Osteoblast (primary cell): ENCODE results near the gene CDKN2D. TPM values are rescaled to one million over a fixed set of nuclear protein-coding genes. Genes with fewer than 3 reads are reported as not detected.

Experiments
- DNase-seq: peaks from one replicate; pipeline ENCODE4 v3.0.0; 2011; ENCODE audit warnings: low spot score, mixed read lengths; ENCODE audit not compliant: insufficient read length; ENCODE audit errors: missing footprints
- H2AFZ ChIP-seq: 2 replicates; pipeline ENCODE4 v1.6.0; 2011; ENCODE audit warnings: mild to moderate bottlenecking, low read length
- H3K27ac ChIP-seq: 2 replicates; pipeline ENCODE4 v1.5.1; 2011; ENCODE audit warnings: mild to moderate bottlenecking, low read depth, low read length, moderate library complexity
- H3K27me3 ChIP-seq: 2 replicates; pipeline ENCODE4 v1.6.0; 2012; ENCODE audit warnings: mild to moderate bottlenecking, control low read depth, inconsistent platforms, low read length, moderate library complexity; ENCODE audit not compliant: insufficient read depth
- H3K36me3 ChIP-seq: 2 replicates; pipeline ENCODE4 v1.5.1; 2011; ENCODE audit warnings: mild to moderate bottlenecking, low read length, control low read depth, moderate library complexity; ENCODE audit not compliant: insufficient read depth
- H3K4me1 ChIP-seq: 2 replicates; pipeline ENCODE4 v1.5.1; 2011; ENCODE audit warnings: mild to moderate bottlenecking, low read length, control low read depth, moderate library complexity; ENCODE audit not compliant: insufficient read depth
- H3K4me2 ChIP-seq: 2 replicates; pipeline ENCODE4 v1.6.0; 2011; ENCODE audit warnings: mild to moderate bottlenecking, low read length; ENCODE audit not compliant: insufficient read depth
- H3K4me3 ChIP-seq: fragments of 200-600 bp; sonication (generic); 3 replicates; pipeline ENCODE4 v1.5.1; 2012; ENCODE audit warnings: mild to moderate bottlenecking, low read length, inconsistent platforms; ENCODE audit not compliant: insufficient read depth
- H3K79me2 ChIP-seq: 2 replicates; pipeline ENCODE4 v1.6.0; 2012; ENCODE audit warnings: mild to moderate bottlenecking, low read length, control low read depth, inconsistent platforms; ENCODE audit not compliant: insufficient read depth
- H3K9me3 ChIP-seq: 2 replicates; pipeline ENCODE4 v1.5.1; 2011; ENCODE audit warnings: low read depth, low read length, control low read depth
- H4K20me1 ChIP-seq: 2 replicates; pipeline ENCODE4 v1.6.0; 2012; ENCODE audit warnings: mild to moderate bottlenecking, low read length, control low read depth; ENCODE audit not compliant: insufficient read depth
- CTCF ChIP-seq: IDR thresholded peaks from 2 replicates; pipeline ENCODE4 v1.5.1; 2011; ENCODE audit warnings: mild to moderate bottlenecking, low read depth, low read length, moderate library complexity; ENCODE audit errors: extremely low read depth
- total RNA-seq: library from RNA; depleted of rRNA; stranded (reverse); fragments of >200 nt; gene quantifications from 2 replicates; pipeline ENCODE4 v1.2.3, GENCODE V29; 2012

The CDKN2D gene
- total RNA-seq, 1 donor: 4.0 TPM

DNA sequence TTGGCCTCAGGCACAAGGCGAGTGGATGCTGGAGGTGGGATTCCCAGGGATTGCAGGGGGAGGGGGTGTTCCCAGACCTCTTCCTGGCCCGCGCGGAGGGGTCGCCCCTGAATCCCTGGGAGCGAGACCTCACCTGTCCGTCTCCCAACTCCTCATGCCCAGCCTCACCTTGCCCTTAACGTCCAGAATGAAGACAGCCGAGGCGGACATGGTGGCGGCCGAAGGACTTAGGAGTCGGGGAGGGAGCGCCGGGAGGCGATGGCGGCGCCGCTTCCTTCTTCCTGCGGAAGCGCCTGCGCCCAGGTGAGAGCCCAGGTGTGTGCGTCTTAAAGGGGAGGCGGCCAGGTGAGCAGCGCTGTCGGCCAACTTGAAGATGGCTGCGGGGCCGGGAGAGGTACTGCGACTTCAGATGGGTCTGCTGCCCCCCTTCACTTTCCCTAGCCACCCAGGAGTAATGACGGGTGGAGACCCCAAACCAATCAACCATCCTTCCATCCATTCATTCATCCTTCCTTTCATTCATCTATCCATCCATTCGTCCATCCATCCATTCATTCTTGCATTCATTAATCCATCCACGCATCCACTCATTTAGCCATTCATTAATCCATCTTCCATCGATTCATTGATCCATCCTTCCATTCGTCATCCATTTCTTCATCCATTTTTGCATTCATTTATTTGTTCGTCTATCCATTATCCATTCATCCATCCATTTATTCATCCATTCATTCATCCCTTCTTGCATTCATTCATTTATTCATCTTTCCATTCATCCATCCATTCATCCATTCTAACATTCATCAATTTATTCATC, 18.5 kb upstream of the CDKN2D start, which contains the start of gene AP1M2:
Gene AP1M2, minus strand, starts transcription at position 291 of the 817 bp plus-strand sequence. Its CDS starts 81 bp downstream, at position 210.
- no peak within 1 kb of the TSS for H2AFZ ChIP-seq
- H3K79me2 ChIP-seq: no peaks in the 10 kb centered on the region
- TF ChIP-seq CTCF: no peak
- H4K20me1 ChIP-seq: no peaks in the 10 kb centered on the region
- H3K4me2 ChIP-seq: no peak within 1 kb of the TSS
- peaks cover 16% of the 10 kb centered on the region for H3K27me3 ChIP-seq
- no peaks in the 10 kb centered on the region for H3K4me1 ChIP-seq
- no peak for DNase-seq
- no peak within 1 kb of the TSS for H3K4me3 ChIP-seq
- no peak within 1 kb of the TSS for H3K27ac ChIP-seq
- H3K9me3 ChIP-seq: no peaks in the 10 kb centered on the region
- no peaks in the 10 kb centered on the region for H3K36me3 ChIP-seq

DNA sequence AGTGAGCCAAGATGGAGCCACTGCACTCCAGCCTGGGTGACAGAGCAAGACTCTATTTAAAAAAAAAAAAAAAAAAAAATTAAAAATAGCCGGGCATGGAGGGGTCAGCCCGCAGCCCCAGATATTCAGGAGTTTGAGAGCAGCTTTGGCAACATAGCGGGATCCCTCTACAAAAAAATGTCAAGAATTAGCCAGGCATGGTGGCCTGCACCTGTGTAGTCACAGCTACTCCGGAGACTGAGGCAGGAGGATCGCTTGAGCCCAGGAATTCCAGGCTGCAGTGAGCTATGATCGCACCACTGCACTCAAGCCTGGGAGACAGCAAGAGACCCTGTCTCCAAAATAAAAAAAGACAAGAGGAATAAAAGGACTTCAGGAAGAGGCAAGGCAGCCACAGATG, 17.6 kb upstream of the CDKN2D start:
- TF ChIP-seq CTCF: no peak
- Histone ChIP-seq H3K27me3 (peaks cover 16% of the 10 kb centered on the region), H4K20me1 (no peaks in the 10 kb centered on the region), H3K36me3 (no peaks in the 10 kb centered on the region), H3K79me2 (no peaks in the 10 kb centered on the region), H3K9me3 (no peaks in the 10 kb centered on the region), H3K4me2 (no peak overlapping the region), H3K4me1 (no peaks in the 10 kb centered on the region), H3K4me3 (no peak overlapping the region), H3K27ac (no peak overlapping the region), H2AFZ (no peak overlapping the region)
- no peak for DNase-seq

DNA sequence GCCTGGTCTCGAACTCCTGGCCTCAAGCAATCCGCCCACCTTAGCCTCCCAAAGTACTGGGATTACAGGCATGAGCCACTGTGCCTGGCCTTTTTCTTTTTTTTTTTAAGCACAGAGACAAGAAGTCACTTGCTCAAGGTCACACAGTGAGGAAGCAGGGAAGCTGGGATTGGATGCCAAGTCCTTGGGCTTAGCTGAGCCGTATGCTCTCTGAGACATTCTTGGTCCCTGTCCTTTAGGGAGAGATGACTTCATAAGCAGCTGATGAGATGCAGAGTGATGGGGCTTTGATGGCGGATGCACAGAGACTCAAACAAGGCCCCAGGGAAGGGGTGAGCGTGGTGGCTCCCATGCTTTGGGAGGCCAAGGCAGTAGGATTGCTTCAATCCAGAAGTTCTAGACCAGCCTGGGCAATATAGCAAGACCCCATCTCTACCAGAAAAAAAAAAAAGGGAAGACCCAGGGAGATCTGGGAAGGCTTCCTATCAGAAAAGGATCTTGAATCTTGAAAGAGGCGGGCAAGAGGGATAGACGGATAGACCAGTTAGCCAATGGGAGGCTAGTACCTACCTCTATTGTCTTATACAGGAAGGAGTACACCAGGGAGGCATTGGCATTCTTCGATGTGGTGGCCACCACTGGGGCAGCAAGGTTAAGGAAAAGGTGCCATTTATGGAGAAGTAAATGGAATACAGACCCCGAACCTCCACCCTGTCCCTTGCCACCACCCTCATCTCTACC, 14.4 kb upstream of the CDKN2D start:
- H2AFZ ChIP-seq: no peak overlapping the region
- H3K4me2 ChIP-seq: no peak overlapping the region
- peaks cover 16% of the 10 kb centered on the region for H3K27me3 ChIP-seq
- H4K20me1 ChIP-seq: no peaks in the 10 kb centered on the region
- H3K27ac ChIP-seq: no peak overlapping the region
- TF ChIP-seq CTCF: no peak
- H3K4me1 ChIP-seq: no peaks in the 10 kb centered on the region
- no peak overlapping the region for H3K4me3 ChIP-seq
- H3K9me3 ChIP-seq: no peaks in the 10 kb centered on the region
- DNase-seq: no peak
- no peaks in the 10 kb centered on the region for H3K36me3 ChIP-seq
- no peaks in the 10 kb centered on the region for H3K79me2 ChIP-seq

GRCh38 chr19:10582091-10582490, 13.3 kb upstream of the CDKN2D start:
- no peak for TF ChIP-seq CTCF
- Histone ChIP-seq H3K4me1 (no peaks in the 10 kb centered on the region), H4K20me1 (no peaks in the 10 kb centered on the region), H3K9me3 (no peaks in the 10 kb centered on the region), H2AFZ (no peak overlapping the region), H3K79me2 (no peaks in the 10 kb centered on the region), H3K27me3 (peaks cover 8% of the 10 kb centered on the region), H3K4me2 (no peak overlapping the region), H3K4me3 (no peak overlapping the region), H3K36me3 (no peaks in the 10 kb centered on the region), H3K27ac (no peak overlapping the region)
- no peak for DNase-seq
